C4-2B (cell line): ENCODE measurements around the gene TIGD2.

Experiments
- CTCF ChIP-seq: fragments of 450-650 bp; conservative IDR thresholded peaks from 2 replicates; pipeline ENCODE4 v1.5.1; 2017; ENCODE audit warnings: mild to moderate bottlenecking
- ZFX ChIP-seq: fragments of 450-650 bp; IDR thresholded peaks from 2 replicates; pipeline ENCODE4 v1.6.1; 2017

GRCh38 chr4:89067417-89067816 is 43.9 kb upstream of the TIGD2 start:
- no peak for TF ChIP-seq CTCF
- no peak for TF ChIP-seq ZFX
